Endothelial cell of umbilical vein (primary cell): ENCODE data around the gene TTLL11. TPM values are rescaled to one million over a fixed set of nuclear protein-coding genes. Genes with fewer than 3 reads are reported as not detected.

Experiments
- BruUV-seq: library from RNA; stranded (reverse); fragments of 400-500 nt; replicated peaks from 2 replicates; lab custom pipeline; 2021; lab: Mats Ljungman, UMichigan
- CTCF ChIA-PET: fragments of 300-600, 350-600 bp; sonication (Branson Sonifier 250); formaldehyde crosslinking; loops from one replicate; lab custom pipeline; 2021; ENCODE audit warnings: antibody characterized with exemption, inconsistent platforms; lab: Charles Lee
- POLR2A ChIA-PET: fragments of 300-600, 350-600 bp; sonication (Branson Sonifier 250); formaldehyde crosslinking; loops from one replicate; lab custom pipeline; 2021; ENCODE audit warnings: antibody characterized with exemption, inconsistent platforms; lab: Charles Lee
- DNase-seq: peaks from one replicate; pipeline ENCODE4 v3.0.0-alpha.2; 2011; ENCODE audit warnings: low read depth, low spot score
- FAIRE-seq: peaks from 2 replicates; lab custom pipeline; 2011; peaks lifted over from hg19 to GRCh38; lab: Jason Lieb, UNC
- H2AFZ ChIP-seq: 2 replicates; pipeline ENCODE4 v1.6.0; 2012; ENCODE audit warnings: low read depth, low read length, control low read depth, inconsistent platforms
- H3K27ac ChIP-seq: 2 replicates; pipeline ENCODE4 v1.5.1; 2011; ENCODE audit warnings: low read depth, mild to moderate bottlenecking, control low read depth, low read length, moderate library complexity; ENCODE audit not compliant: insufficient read depth
- H3K27me3 ChIP-seq, 2 experiments: 2 replicates each; pipeline versions ENCODE4 v1.6.0 to v1.6.1; 2011; ENCODE audit warnings: low read length in 2 of 2, mixed read lengths in 1 of 2; ENCODE audit not compliant: control insufficient read depth in 2 of 2, insufficient read depth in 2 of 2
- H3K36me3 ChIP-seq, 2 experiments: 2 replicates in 1 of 2; 3 replicates in 1 of 2; pipeline ENCODE4 v1.5.1; 2011; ENCODE audit warnings: low read length in 2 of 2, mild to moderate bottlenecking in 1 of 2, moderate library complexity in 1 of 2; ENCODE audit not compliant: control insufficient read depth in 2 of 2, insufficient read depth in 2 of 2; ENCODE audit errors: extremely low read depth in 1 of 2
- H3K4me1 ChIP-seq: 3 replicates; pipeline ENCODE4 v1.5.1; 2011; ENCODE audit warnings: mild to moderate bottlenecking, low read length; ENCODE audit not compliant: control insufficient read depth, insufficient read depth; ENCODE audit errors: extremely low read depth
- H3K4me2 ChIP-seq: 2 replicates; pipeline ENCODE4 v1.6.1; 2011; ENCODE audit warnings: low read length, control low read depth, mixed read lengths; ENCODE audit not compliant: insufficient read depth
- H3K4me3 ChIP-seq, 3 experiments: fragments of 200-600 bp in 1 of 3; sonication (generic), shearing (Covaris generic) in 1 of 3; replicated peaks in 1 of 3; 2 replicates each; pipeline ENCODE4 v1.5.1; 2011 to 2016; ENCODE audit warnings: control low read depth in 3 of 3, low read length in 3 of 3, mild to moderate bottlenecking in 2 of 3, inconsistent platforms in 1 of 3, low read depth in 1 of 3, moderate library complexity in 1 of 3; ENCODE audit not compliant: insufficient read depth in 1 of 3
- H3K79me2 ChIP-seq: 2 replicates; pipeline ENCODE4 v1.6.0; 2012; ENCODE audit warnings: low read length, inconsistent platforms; ENCODE audit not compliant: control insufficient read depth, insufficient read depth
- H3K9ac ChIP-seq: replicated peaks from 2 replicates; pipeline ENCODE3; 2011; ENCODE audit warnings: low read length, control low read depth; ENCODE audit not compliant: insufficient read depth; ENCODE audit errors: extremely low read depth
- H3K9me1 ChIP-seq: replicated peaks from 3 replicates; pipeline ENCODE4 v1.6.0; 2011; ENCODE audit warnings: mild to moderate bottlenecking, low read length; ENCODE audit not compliant: control insufficient read depth, insufficient read depth; ENCODE audit errors: extremely low read depth
- H3K9me3 ChIP-seq: replicated peaks from 2 replicates; pipeline ENCODE4 v1.5.1; 2012; ENCODE audit warnings: low read length, inconsistent platforms; ENCODE audit not compliant: control insufficient read depth, insufficient read depth
- H4K20me1 ChIP-seq: replicated peaks from 2 replicates; pipeline ENCODE3; 2011; ENCODE audit warnings: mild to moderate bottlenecking, low read length; ENCODE audit not compliant: control insufficient read depth, insufficient read depth; ENCODE audit errors: extremely low read depth
- EZH2 ChIP-seq: IDR thresholded peaks from 2 replicates; pipeline ENCODE4 v1.6.1; 2012; ENCODE audit warnings: borderline replicate concordance, low read depth, mild to moderate bottlenecking, moderate library complexity, low read length, inconsistent platforms; ENCODE audit not compliant: severe bottlenecking
- FOS ChIP-seq: IDR thresholded peaks from 2 replicates; pipeline ENCODE4 v1.6.1; 2011; ENCODE audit warnings: mild to moderate bottlenecking, low read length, moderate library complexity, borderline replicate concordance; ENCODE audit not compliant: insufficient read depth
- GATA2 ChIP-seq: IDR thresholded peaks from 2 replicates; pipeline ENCODE4 v1.7.0; 2011; ENCODE audit warnings: low read depth, mild to moderate bottlenecking, moderate library complexity, mixed read lengths, low read length; ENCODE audit not compliant: insufficient read length, insufficient read depth
- JUN ChIP-seq: IDR thresholded peaks from 2 replicates; pipeline ENCODE4 v1.6.1; 2011; ENCODE audit warnings: borderline replicate concordance, low read depth; ENCODE audit not compliant: insufficient read length, insufficient read depth
- MYC ChIP-seq: IDR thresholded peaks from one replicate; pipeline ENCODE4 v1.6.1; 2011; ENCODE audit warnings: mild to moderate bottlenecking, low read depth, low read length
- POLR2A ChIP-seq: IDR thresholded peaks from 2 replicates; pipeline ENCODE4 v1.6.1; 2012; ENCODE audit warnings: low read depth, mild to moderate bottlenecking, control low read depth, low read length
- POLR2AphosphoS5 ChIP-seq: IDR thresholded peaks from 2 replicates; pipeline ENCODE4 v1.6.1; 2012; ENCODE audit warnings: low read depth, mild to moderate bottlenecking, control low read depth, low read length, moderate library complexity; ENCODE audit not compliant: insufficient read depth
- dilution Hi-C: fragments of 300-500 bp; cut with MboI; formaldehyde crosslinking; loops from one replicate; pipeline ENCODE4 v1.15.0; 2019; ENCODE audit warnings: low sequenced_read_pairs; ENCODE audit not compliant: extremely low pct_ligation_motif_present
- intact Hi-C: fragments of 100-400 bp; cut with micrococcal nuclease; formaldehyde crosslinking; loops from one replicate; pipeline ENCODE4 v1.10.0; 2022
- polyA plus RNA-seq, 4 experiments: library from polyadenylated mRNA; depleted of rRNA in 3 of 4; stranded (reverse) in 3 of 4; unstranded in 1 of 4; fragments of >200 nt; gene quantifications; 2 replicates each; pipeline versions ENCODE4 v1.2.1 to v1.2.3, GENCODE V29; 2011 to 2012; ENCODE audit warnings: missing spikeins in 1 of 4
- total RNA-seq: library from RNA; stranded (reverse); gene quantifications from 2 replicates; pipeline ENCODE4 v1.2.3, GENCODE V29; 2021
- TF ChIP-seq, protein P1 (sequence below), 2 donors: IDR thresholded peaks; 1 replicate in 1 of 2; 2 replicates in 1 of 2; pipeline ENCODE4 v1.5.1; 2011; ENCODE audit warnings: low read length in 2 of 2, mild to moderate bottlenecking in 2 of 2, moderate library complexity in 2 of 2, control low read depth in 1 of 2, inconsistent platforms in 1 of 2, low read depth in 1 of 2; ENCODE audit not compliant: insufficient read depth in 1 of 2; ENCODE audit errors: extremely low read depth in 1 of 2
- TF ChIP-seq, protein P2 (sequence below): IDR thresholded peaks from 2 replicates; pipeline ENCODE4 v1.6.1; 2011; ENCODE audit not compliant: insufficient read depth, insufficient read length

Gene TTLL11
- total and polyA plus RNA-seq, 2 donors (not counting 3 experiments of a cell fraction or from before 2014, with no cell fraction given): 4.9 to 5.1 TPM

DNA sequence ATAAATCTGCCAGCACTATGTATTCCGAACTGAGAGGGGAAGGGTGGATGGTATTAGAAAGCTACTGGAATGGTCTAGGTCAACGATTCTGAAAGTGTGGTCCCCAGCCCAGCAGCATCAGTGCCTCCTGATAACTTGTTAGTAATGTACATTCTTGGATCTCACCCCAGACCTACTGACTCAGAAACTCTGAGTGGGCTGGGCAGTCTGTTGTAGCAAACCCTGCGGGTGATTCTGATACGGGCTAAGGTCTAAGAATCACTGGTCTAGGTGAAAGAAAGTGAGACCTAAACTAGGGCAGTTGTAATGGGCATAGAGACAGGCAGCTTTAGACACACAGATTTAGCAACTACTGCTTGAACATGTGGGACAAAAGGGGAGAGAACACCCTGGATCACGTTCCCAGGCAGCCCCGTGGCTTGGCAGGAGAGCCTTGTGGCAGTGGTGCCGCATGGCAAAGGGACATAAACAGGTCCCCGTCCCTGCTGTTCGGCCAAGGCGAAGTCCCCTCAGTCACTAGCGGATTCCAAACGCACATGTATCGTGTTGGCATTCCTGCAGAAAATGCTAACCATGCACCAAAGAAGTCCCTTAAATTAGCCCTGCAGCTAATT, 216.3 kb downstream of the TTLL11 start:
- TF ChIP-seq FOS: no peak
- TF ChIP-seq, protein P1, sequence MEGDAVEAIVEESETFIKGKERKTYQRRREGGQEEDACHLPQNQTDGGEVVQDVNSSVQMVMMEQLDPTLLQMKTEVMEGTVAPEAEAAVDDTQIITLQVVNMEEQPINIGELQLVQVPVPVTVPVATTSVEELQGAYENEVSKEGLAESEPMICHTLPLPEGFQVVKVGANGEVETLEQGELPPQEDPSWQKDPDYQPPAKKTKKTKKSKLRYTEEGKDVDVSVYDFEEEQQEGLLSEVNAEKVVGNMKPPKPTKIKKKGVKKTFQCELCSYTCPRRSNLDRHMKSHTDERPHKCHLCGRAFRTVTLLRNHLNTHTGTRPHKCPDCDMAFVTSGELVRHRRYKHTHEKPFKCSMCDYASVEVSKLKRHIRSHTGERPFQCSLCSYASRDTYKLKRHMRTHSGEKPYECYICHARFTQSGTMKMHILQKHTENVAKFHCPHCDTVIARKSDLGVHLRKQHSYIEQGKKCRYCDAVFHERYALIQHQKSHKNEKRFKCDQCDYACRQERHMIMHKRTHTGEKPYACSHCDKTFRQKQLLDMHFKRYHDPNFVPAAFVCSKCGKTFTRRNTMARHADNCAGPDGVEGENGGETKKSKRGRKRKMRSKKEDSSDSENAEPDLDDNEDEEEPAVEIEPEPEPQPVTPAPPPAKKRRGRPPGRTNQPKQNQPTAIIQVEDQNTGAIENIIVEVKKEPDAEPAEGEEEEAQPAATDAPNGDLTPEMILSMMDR (IDR thresholded peaks at IDR 0.05; ENCODE audit: extremely low read depth in 1 of 2, insufficient read depth in 1 of 2, low read depth in 1 of 2, low read length in 2 of 2): no peak
- TF ChIP-seq EZH2: no peak
- TF ChIP-seq MYC: no peak
- TF ChIP-seq, protein P2, sequence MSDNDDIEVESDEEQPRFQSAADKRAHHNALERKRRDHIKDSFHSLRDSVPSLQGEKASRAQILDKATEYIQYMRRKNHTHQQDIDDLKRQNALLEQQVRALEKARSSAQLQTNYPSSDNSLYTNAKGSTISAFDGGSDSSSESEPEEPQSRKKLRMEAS: no peak
- no peak for TF ChIP-seq JUN
- no peak for TF ChIP-seq POLR2AphosphoS5
- no peak for TF ChIP-seq POLR2A
- TF ChIP-seq GATA2: no peak
- POLR2A ChIA-PET: no interaction called here
- no peak overlapping the region for H2AFZ ChIP-seq
- H4K20me1 ChIP-seq: no peaks in the 10 kb centered on the region
- H3K27ac ChIP-seq: no peak overlapping the region
- intact Hi-C loops (no loop called here), dilution Hi-C loops (no loop called here)
- no peaks in the 10 kb centered on the region for H3K4me1 ChIP-seq
- no TSS peak for BruUV-seq
- no peak for FAIRE-seq
- CTCF ChIA-PET: no interaction called here
- no peaks in the 10 kb centered on the region for H3K9me3 ChIP-seq
- no peaks in the 10 kb centered on the region for H3K9me1 ChIP-seq
- H3K27me3 ChIP-seq: no peaks in the 10 kb centered on the region
- DNase-seq: no peak
- H3K36me3 ChIP-seq: no peaks in the 10 kb centered on the region
- no peaks in the 10 kb centered on the region for H3K79me2 ChIP-seq
- H3K9ac ChIP-seq: no peak overlapping the region
- no peak overlapping the region for H3K4me2 ChIP-seq
- H3K4me3 ChIP-seq: no peak overlapping the region
